Keratinocyte (primary cell): ENCODE measurements around the gene SHISA8. TPM values are rescaled to one million over a fixed set of nuclear protein-coding genes. Genes with fewer than 3 reads are reported as not detected.

Source experiments
- DNase-seq: peaks from one replicate; pipeline ENCODE4 v3.0.0-alpha.2; 2011; ENCODE audit warnings: low read depth, missing footprints, low spot score
- FAIRE-seq: peaks from 2 replicates; lab custom pipeline; 2011; peaks lifted over from hg19 to GRCh38; lab: Jason Lieb, UNC
- H2AFZ ChIP-seq: 2 replicates; pipeline ENCODE4 v1.6.0; 2012; ENCODE audit warnings: low read length, control low read depth, inconsistent platforms; ENCODE audit not compliant: control insufficient read depth
- H3K27ac ChIP-seq: 2 replicates; pipeline ENCODE4 v1.5.1; 2011; ENCODE audit warnings: low read length; ENCODE audit not compliant: control insufficient read depth, insufficient read depth
- H3K27me3 ChIP-seq: 3 replicates; pipeline ENCODE4 v1.6.0; 2011; ENCODE audit warnings: low read length; ENCODE audit not compliant: control insufficient read depth, insufficient read depth; ENCODE audit errors: extremely low read depth
- H3K36me3 ChIP-seq, 2 experiments: 2 replicates in 1 of 2; 3 replicates in 1 of 2; pipeline ENCODE4 v1.5.1; 2011; ENCODE audit warnings: low read length in 2 of 2, mild to moderate bottlenecking in 1 of 2; ENCODE audit not compliant: control insufficient read depth in 2 of 2, insufficient read depth in 2 of 2; ENCODE audit errors: extremely low read depth in 1 of 2
- H3K4me1 ChIP-seq: 3 replicates; pipeline ENCODE4 v1.5.1; 2011; ENCODE audit warnings: low read length; ENCODE audit not compliant: control insufficient read depth, insufficient read depth; ENCODE audit errors: extremely low read depth
- H3K4me2 ChIP-seq: 3 replicates; pipeline ENCODE4 v1.6.0; 2011; ENCODE audit warnings: low read depth, low read length; ENCODE audit not compliant: control insufficient read depth, insufficient read depth; ENCODE audit errors: extremely low read depth
- H3K4me3 ChIP-seq, 3 experiments: fragments of 200-600 bp in 1 of 3; sonication (generic) in 1 of 3; 2 replicates in 2 of 3; 3 replicates in 1 of 3; pipeline ENCODE4 v1.5.1; 2011 to 2016; ENCODE audit warnings: low read length in 3 of 3, mild to moderate bottlenecking in 3 of 3, control low read depth in 2 of 3, inconsistent platforms in 1 of 3, low read depth in 1 of 3, mixed read lengths in 1 of 3, mixed run types in 1 of 3, moderate library complexity in 1 of 3; ENCODE audit not compliant: control insufficient read depth in 2 of 3, insufficient read depth in 2 of 3; ENCODE audit errors: extremely low read depth in 1 of 3
- H3K79me2 ChIP-seq: 2 replicates; pipeline ENCODE4 v1.6.0; 2012; ENCODE audit warnings: low read length; ENCODE audit not compliant: control insufficient read depth, insufficient read depth
- H3K9ac ChIP-seq: 3 replicates; pipeline ENCODE4 v1.6.0; 2011; ENCODE audit warnings: low read length; ENCODE audit not compliant: control insufficient read depth, insufficient read depth; ENCODE audit errors: extremely low read depth
- H3K9me1 ChIP-seq: 3 replicates; pipeline ENCODE4 v1.6.0; 2011; ENCODE audit warnings: low read length; ENCODE audit not compliant: control insufficient read depth, insufficient read depth; ENCODE audit errors: extremely low read depth
- H3K9me3 ChIP-seq: 2 replicates; pipeline ENCODE4 v1.5.1; 2012; ENCODE audit warnings: low read depth, low read length; ENCODE audit not compliant: control insufficient read depth
- H4K20me1 ChIP-seq: 3 replicates; pipeline ENCODE4 v1.6.0; 2011; ENCODE audit warnings: low read length; ENCODE audit not compliant: control insufficient read depth, insufficient read depth; ENCODE audit errors: extremely low read depth
- CTCF ChIP-seq, 3 experiments: IDR thresholded peaks in 1 of 3; conservative IDR thresholded peaks in 1 of 3; optimal IDR thresholded peaks in 1 of 3; 2 replicates in 2 of 3; 3 replicates in 1 of 3; pipeline versions ENCODE3 to v1.5.1; 2011; ENCODE audit warnings: low read length in 3 of 3, mild to moderate bottlenecking in 3 of 3, moderate library complexity in 2 of 3, control low read depth in 1 of 3, inconsistent platforms in 1 of 3; ENCODE audit not compliant: insufficient read depth in 2 of 3; ENCODE audit errors: extremely low read depth in 1 of 3
- EZH2 ChIP-seq: IDR thresholded peaks from one replicate; pipeline ENCODE4 v1.6.1; 2012; ENCODE audit warnings: inconsistent platforms, mild to moderate bottlenecking, low read length, moderate library complexity
- dilution Hi-C: fragments of 300-500 bp; cut with MboI; formaldehyde crosslinking; loops from one replicate; pipeline ENCODE4 v1.7.0; 2020; ENCODE audit warnings: low sequenced_read_pairs; ENCODE audit not compliant: extremely low pct_ligation_motif_present
- polyA plus RNA-seq, 5 experiments: library from polyadenylated mRNA; depleted of rRNA in 3 of 5; stranded (reverse) in 3 of 5; stranded (forward) in 1 of 5; unstranded in 1 of 5; fragments of >200 nt; gene quantifications; 1 replicate in 1 of 5; 2 replicates in 3 of 5; 3 replicates in 1 of 5; pipeline versions ENCODE4 v1.2.1 to v1.2.3, GENCODE V29; 2011 to 2012; ENCODE audit warnings: missing spikeins in 2 of 5, low read depth in 1 of 5, low replicate concordance in 1 of 5

SHISA8 gene
- polyA plus RNA-seq, 1 donor (not counting 4 experiments of a cell fraction or from before 2014, with no cell fraction given), result not detected

- no peak for DNase-seq
- Histone ChIP-seq H3K9me3 (no peaks in the 10 kb centered on the region), H3K27ac (no peak overlapping the region), H3K27me3 (peaks cover 30% of the 10 kb centered on the region), H3K9ac (no peak overlapping the region), H3K36me3 (peaks cover 23 to 35% of the 10 kb centered on the region in 2 experiments), H3K4me2 (no peak overlapping the region), H3K4me3 (no peak overlapping the region), H3K79me2 (no peaks in the 10 kb centered on the region), H3K4me1 (peaks cover 2% of the 10 kb centered on the region), H3K9me1 (no peaks in the 10 kb centered on the region), H2AFZ (no peak overlapping the region), H4K20me1 (peaks cover 7% of the 10 kb centered on the region)
- FAIRE-seq, result no peak
- dilution Hi-C loops, result no loop called here
- TF ChIP-seq EZH2 (no peak), CTCF (optimal IDR thresholded peaks at IDR 0.05 in 1 of 3, IDR thresholded peaks at IDR 0.05 in 1 of 3, conservative IDR thresholded peaks at IDR 0.05 in 1 of 3; ENCODE audit: extremely low read depth in 1 of 3, insufficient read depth in 2 of 3, low read length in 3 of 3) (no peak)
Observed at GRCh38 chr22:41906822-41907221, 8.1 kb downstream of the SHISA8 start.

- H4K20me1 ChIP-seq, result peaks cover 5% of the 10 kb centered on the region
- H3K79me2 ChIP-seq, result no peaks in the 10 kb centered on the region
- H2AFZ ChIP-seq, result no peak overlapping the region
- peaks cover 18% of the 10 kb centered on the region for H3K27me3 ChIP-seq
- DNase-seq (no peak), FAIRE-seq (no peak)
- dilution Hi-C loops, result no loop called here
- no peaks in the 10 kb centered on the region for H3K9me1 ChIP-seq
- TF ChIP-seq EZH2 (no peak), CTCF (optimal IDR thresholded peaks at IDR 0.05 in 1 of 3, IDR thresholded peaks at IDR 0.05 in 1 of 3, conservative IDR thresholded peaks at IDR 0.05 in 1 of 3; ENCODE audit: extremely low read depth in 1 of 3, insufficient read depth in 2 of 3, low read length in 3 of 3) (no peak)
- H3K4me2 ChIP-seq, result no peak overlapping the region
- H3K4me3 ChIP-seq, result no peak overlapping the region
- peaks cover 2% of the 10 kb centered on the region for H3K4me1 ChIP-seq
- no peak overlapping the region for H3K9ac ChIP-seq
- peaks cover 28 to 42% of the 10 kb centered on the region in 2 experiments for H3K36me3 ChIP-seq
- no peak overlapping the region for H3K27ac ChIP-seq
- H3K9me3 ChIP-seq, result no peaks in the 10 kb centered on the region
Observed at GRCh38 chr22:41905411-41906202, 9.3 kb downstream of the SHISA8 start.
